ENCODE measurements around the gene PDE4DIP.
"Not testable (repeated sequence)": the region's sequence is repeated elsewhere in the genome, so short reads cannot be mapped to it uniquely, and the experiment has no call there.

PDE4DIP gene

GRCh38 chr1:148854063-148854462 is 9.8 kb downstream of the PDE4DIP start:
- not testable (repeated sequence) for H3K4me1 ChIP-seq, H3K27ac ChIP-seq, H3K9ac ChIP-seq, H3K36me3 ChIP-seq, H4K20me1 ChIP-seq, H3K4me2 ChIP-seq, H3K4me3 ChIP-seq, H3K9me3 ChIP-seq, H3K27me3 ChIP-seq

- not testable (repeated sequence) for H3K27me3 ChIP-seq, H3K9ac ChIP-seq, H3K36me3 ChIP-seq, H3K27ac ChIP-seq, H3K4me1 ChIP-seq, H3K9me3 ChIP-seq, H4K20me1 ChIP-seq, H3K4me2 ChIP-seq, H3K4me3 ChIP-seq
Observed at GRCh38 chr1:148855367-148855766, 11.1 kb downstream of the PDE4DIP start.

GRCh38 chr1:148860049-148860448 is 15.8 kb downstream of the PDE4DIP start:
- not testable (repeated sequence) for H3K4me2 ChIP-seq, H3K27ac ChIP-seq, H3K9ac ChIP-seq, H4K20me1 ChIP-seq, H3K36me3 ChIP-seq, H3K4me3 ChIP-seq, H3K4me1 ChIP-seq, H3K9me3 ChIP-seq, H3K27me3 ChIP-seq

DNA sequence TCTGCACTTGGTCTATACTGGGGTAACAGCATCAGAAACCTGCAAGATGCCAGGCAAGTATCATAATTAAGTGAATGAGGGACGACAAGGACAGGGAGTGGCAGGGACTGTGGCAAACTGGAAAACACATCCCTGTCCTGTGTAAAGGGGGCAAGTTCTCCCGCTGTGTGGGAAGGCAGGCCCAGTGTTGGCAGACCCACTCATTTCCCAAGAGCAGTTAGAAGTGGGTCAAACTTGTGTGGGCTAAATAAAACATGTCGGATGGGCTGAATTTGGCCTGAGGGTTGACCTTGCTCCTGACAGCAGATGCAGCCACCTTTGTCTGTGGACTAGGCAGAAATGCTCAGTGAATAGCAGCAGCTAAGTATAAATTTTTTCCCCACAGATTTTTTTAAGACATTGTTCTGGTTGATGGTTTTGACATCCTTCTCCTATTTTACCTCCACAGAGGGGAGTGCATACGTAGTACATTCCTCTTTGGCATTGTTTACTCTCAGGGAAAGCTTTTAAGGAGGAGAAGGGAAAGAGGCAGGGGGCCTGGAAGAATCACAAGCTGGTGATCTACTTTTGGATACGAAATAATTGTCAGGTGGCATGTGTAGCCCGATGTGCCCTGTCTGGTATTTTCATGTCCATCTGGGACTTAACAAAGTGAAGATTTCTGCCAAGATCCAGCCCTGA is 16.5 kb downstream of the PDE4DIP start:
- not testable (repeated sequence) for H3K4me2 ChIP-seq, H3K27ac ChIP-seq, H4K20me1 ChIP-seq, H3K27me3 ChIP-seq, H3K36me3 ChIP-seq, H3K4me3 ChIP-seq, H3K9me3 ChIP-seq, H3K4me1 ChIP-seq, H3K9ac ChIP-seq

- not testable (repeated sequence) for H4K20me1 ChIP-seq, H3K27ac ChIP-seq, H3K4me3 ChIP-seq, H3K9ac ChIP-seq, H3K9me3 ChIP-seq, H3K4me2 ChIP-seq, H3K36me3 ChIP-seq, H3K4me1 ChIP-seq, H3K27me3 ChIP-seq
Observed at GRCh38 chr1:148862590-148862989, 18.4 kb downstream of the PDE4DIP start.

GRCh38 chr1:148868924-148869633 is 24.9 kb downstream of the PDE4DIP start:
- H3K27me3 ChIP-seq, H3K27ac ChIP-seq, H3K36me3 ChIP-seq, H3K4me1 ChIP-seq, H3K9ac ChIP-seq, H3K4me2 ChIP-seq, H3K9me3 ChIP-seq, H3K4me3 ChIP-seq, H4K20me1 ChIP-seq: not testable (repeated sequence)

GRCh38 chr1:148869634-148869961 is 25.4 kb downstream of the PDE4DIP start:
- H3K4me3 ChIP-seq, H3K36me3 ChIP-seq, H4K20me1 ChIP-seq, H3K4me2 ChIP-seq, H3K4me1 ChIP-seq, H3K27me3 ChIP-seq, H3K27ac ChIP-seq, H3K9me3 ChIP-seq, H3K9ac ChIP-seq: not testable (repeated sequence)

DNA sequence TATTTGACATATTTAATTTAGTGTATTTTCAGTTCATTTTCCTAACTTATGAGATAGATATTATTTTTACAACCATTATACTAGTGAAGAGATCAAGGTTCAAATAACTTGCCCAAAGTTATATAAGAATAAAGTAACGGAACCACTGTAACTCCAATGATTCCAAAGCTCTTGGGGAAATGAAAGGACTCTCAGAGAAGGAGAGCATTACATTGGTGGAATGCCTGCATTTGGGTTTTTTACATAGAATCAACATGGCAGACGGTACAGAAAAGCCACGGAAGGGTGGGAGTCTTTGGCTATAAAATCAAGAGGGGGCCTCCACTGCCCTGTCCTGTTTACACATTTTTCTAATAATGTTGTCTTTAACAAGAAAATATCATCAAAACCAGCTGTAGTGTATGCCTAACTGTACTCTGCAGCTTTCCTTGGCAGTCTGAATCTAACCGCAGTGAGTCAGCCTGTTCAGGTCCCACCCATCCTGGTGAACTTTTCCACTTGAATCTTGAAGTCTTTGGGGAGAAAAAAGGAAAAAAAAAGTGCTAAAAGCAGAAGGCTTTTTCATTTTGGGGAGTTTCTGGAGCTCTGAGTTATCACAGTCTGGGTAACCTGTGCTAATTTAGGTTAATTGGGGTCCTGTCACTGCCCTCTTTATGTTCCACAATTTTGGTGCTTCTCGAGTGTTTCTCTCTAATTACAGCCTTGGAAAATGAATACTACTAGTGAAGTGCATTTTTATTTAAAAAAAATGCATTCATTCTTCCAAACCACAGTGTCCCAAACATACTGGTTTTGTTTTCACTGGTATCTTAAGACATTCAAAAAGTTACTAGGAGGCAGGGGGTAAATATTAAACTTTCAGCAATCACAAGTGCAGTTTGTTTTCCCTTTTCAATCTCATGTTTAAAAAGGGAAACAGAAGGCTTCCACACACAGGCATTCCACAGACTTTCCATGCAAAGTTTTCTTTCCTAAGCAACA is 30.5 kb downstream of the PDE4DIP start:
- not testable (repeated sequence) for H3K4me2 ChIP-seq, H3K4me3 ChIP-seq, H4K20me1 ChIP-seq

GRCh38 chr1:148879812-148880416 is 35.7 kb downstream of the PDE4DIP start:
- not testable (repeated sequence) for H3K4me1 ChIP-seq, H3K9me3 ChIP-seq, H3K27ac ChIP-seq, H3K36me3 ChIP-seq, H3K4me2 ChIP-seq, H3K4me3 ChIP-seq, H3K27me3 ChIP-seq, H3K9ac ChIP-seq, H4K20me1 ChIP-seq

More for the DNA sequence above, 30.5 kb downstream of the PDE4DIP start:
- not testable (repeated sequence) for H3K9me3 ChIP-seq, H3K9ac ChIP-seq, H3K27ac ChIP-seq, H3K4me1 ChIP-seq, H3K36me3 ChIP-seq, H3K27me3 ChIP-seq

DNA sequence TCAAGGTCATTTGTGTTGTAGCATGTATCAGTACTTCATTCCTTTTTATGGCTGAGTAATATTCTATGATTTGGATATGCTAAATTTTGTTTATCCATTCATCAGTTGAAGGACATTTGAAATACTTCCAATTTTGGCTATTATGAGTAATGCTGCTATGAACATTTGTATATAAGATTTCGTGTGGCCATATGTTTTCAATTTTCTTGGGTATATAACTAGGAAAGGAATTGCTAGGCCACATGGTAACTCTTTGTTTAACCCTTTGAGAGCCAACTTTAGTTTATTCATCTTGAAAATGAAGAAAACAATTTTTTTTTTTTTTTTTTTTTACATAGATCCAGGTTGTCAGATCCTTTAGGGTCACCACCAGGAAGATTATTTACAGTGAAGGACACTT is 37.0 kb downstream of the PDE4DIP start:
- H3K27me3 ChIP-seq, H3K27ac ChIP-seq, H3K4me1 ChIP-seq: not testable (repeated sequence)

GRCh38 chr1:148885219-148885618 is 41.0 kb downstream of the PDE4DIP start:
- not testable (repeated sequence) for H3K4me3 ChIP-seq, H3K36me3 ChIP-seq, H3K27me3 ChIP-seq, H3K4me2 ChIP-seq, H3K9ac ChIP-seq, H3K4me1 ChIP-seq, H3K27ac ChIP-seq, H3K9me3 ChIP-seq, H4K20me1 ChIP-seq

More for the DNA sequence above, 37.0 kb downstream of the PDE4DIP start:
- H4K20me1 ChIP-seq, H3K9me3 ChIP-seq, H3K4me3 ChIP-seq, H3K9ac ChIP-seq, H3K4me2 ChIP-seq, H3K36me3 ChIP-seq: not testable (repeated sequence)

DNA sequence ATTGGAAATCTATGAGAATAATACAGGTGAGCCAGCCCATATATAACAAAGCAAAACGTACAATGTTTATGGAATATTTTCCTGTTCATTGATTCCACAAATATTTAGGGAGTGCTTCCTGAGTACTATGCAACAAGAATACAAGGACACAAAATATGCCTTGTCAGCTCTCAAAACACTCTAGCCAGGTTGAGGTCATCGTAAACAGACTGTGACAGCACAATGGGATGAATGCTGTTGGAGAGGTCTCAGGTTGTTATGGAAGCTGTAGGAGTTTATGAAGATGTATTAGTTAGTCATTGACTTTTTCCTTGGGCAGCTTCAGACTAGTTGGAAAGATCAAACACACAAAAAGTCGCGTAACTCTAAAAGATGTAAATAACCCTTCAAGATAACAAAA is 42.1 kb downstream of the PDE4DIP start:
- H3K36me3 ChIP-seq, H3K4me1 ChIP-seq, H3K27me3 ChIP-seq, H3K4me2 ChIP-seq, H3K27ac ChIP-seq, H3K9me3 ChIP-seq, H4K20me1 ChIP-seq, H3K9ac ChIP-seq, H3K4me3 ChIP-seq: not testable (repeated sequence)

- not testable (repeated sequence) for H3K4me3 ChIP-seq, H3K36me3 ChIP-seq, H3K27ac ChIP-seq
Observed at GRCh38 chr1:148888597-148888996, 44.4 kb downstream of the PDE4DIP start.

More at GRCh38 chr1:148888597-148888996, 44.4 kb downstream of the PDE4DIP start:
- not testable (repeated sequence) for H3K9me3 ChIP-seq, H3K4me1 ChIP-seq, H3K27me3 ChIP-seq, H3K9ac ChIP-seq, H4K20me1 ChIP-seq, H3K4me2 ChIP-seq

Measured in BLaER1 (cell line).